ENCODE results near the gene PCDHGA1.

PCDHGA1 gene

DNA sequence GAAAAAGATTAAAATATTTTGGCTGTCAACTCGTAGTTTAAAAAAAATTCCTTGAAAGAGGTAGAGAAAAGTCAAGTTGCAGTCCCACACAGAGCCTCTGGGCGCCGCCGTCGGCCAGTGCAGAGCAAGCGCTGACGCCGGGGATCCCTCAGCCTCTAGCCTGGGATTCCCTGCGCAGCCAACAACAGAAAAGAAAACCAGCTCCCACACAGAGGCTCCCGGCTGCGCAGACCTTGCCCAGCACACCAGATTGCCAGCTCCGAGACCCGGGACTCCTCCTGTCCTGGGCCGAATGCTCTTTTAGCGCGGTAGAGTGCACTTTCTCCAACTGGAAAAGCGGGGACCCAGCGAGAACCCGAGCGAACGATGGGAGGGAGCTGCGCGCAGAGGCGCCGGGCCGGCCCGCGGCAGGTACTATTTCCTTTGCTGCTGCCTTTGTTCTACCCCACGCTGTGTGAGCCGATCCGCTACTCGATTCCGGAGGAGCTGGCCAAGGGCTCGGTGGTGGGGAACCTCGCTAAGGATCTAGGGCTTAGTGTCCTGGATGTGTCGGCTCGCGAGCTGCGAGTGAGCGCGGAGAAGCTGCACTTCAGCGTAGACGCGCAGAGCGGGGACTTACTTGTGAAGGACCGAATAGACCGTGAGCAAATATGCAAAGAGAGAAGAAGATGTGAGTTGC lies 87.3 kb downstream of the PCDHGA1 start, which contains the start of gene PCDHGB7:
Gene PCDHGB7 (plus strand): TSS at position 184 of the 679 bp plus-strand sequence. CDS start 183 bp downstream, at position 367.
- peak; percentile 82 for DNase-seq (ENCODE audit: low read depth)
- H3K4me3 ChIP-seq (ENCODE audit: low read depth, low read length): peak within 1 kb of the TSS; percentile 54

DNA sequence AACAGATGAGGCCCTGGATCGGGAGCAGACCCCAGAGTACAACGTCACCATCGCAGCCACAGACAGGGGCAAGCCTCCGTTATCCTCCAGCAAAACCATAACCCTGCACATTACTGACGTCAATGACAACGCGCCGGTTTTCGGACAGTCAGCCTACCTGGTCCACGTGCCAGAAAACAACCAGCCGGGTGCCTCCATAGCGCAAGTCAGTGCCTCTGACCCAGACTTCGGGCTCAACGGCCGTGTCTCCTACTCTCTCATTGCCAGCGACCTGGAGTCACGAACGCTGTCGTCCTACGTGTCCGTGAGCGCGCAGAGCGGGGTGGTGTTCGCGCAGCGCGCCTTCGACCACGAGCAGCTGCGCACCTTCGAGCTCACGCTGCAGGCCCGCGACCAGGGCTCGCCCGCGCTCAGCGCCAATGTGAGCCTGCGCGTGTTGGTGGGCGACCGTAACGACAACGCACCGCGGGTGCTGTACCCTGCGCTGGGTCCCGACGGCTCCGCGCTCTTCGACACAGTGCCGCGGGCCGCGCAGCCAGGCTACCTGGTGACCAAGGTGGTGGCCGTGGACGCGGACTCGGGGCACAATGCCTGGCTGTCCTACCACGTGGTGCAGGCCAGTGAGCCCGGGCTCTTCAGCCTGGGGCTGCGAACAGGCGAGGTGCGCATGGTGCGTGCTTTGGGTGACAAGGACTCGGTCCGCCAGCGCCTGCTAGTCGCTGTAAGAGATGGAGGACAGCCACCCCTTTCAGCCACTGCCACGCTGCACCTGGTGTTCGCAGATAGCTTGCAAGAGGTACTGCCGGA lies 89.0 kb downstream of the PCDHGA1 start:
- DNase-seq (ENCODE audit: low read depth): no peak
- no peak overlapping the region for H3K4me3 ChIP-seq (ENCODE audit: low read depth, low read length)
- TF ChIP-seq, protein P1, sequence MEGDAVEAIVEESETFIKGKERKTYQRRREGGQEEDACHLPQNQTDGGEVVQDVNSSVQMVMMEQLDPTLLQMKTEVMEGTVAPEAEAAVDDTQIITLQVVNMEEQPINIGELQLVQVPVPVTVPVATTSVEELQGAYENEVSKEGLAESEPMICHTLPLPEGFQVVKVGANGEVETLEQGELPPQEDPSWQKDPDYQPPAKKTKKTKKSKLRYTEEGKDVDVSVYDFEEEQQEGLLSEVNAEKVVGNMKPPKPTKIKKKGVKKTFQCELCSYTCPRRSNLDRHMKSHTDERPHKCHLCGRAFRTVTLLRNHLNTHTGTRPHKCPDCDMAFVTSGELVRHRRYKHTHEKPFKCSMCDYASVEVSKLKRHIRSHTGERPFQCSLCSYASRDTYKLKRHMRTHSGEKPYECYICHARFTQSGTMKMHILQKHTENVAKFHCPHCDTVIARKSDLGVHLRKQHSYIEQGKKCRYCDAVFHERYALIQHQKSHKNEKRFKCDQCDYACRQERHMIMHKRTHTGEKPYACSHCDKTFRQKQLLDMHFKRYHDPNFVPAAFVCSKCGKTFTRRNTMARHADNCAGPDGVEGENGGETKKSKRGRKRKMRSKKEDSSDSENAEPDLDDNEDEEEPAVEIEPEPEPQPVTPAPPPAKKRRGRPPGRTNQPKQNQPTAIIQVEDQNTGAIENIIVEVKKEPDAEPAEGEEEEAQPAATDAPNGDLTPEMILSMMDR (IDR thresholded peaks at IDR 0.05; ENCODE audit: insufficient read depth, low read depth, low read length, missing control alignments): no peak

More for the DNA sequence above, 87.3 kb downstream of the PCDHGA1 start, which contains the start of gene PCDHGB7:
- TF ChIP-seq, protein P1 (IDR thresholded peaks at IDR 0.05; ENCODE audit: insufficient read depth, low read depth, low read length, missing control alignments): peak; percentile 72

DNA sequence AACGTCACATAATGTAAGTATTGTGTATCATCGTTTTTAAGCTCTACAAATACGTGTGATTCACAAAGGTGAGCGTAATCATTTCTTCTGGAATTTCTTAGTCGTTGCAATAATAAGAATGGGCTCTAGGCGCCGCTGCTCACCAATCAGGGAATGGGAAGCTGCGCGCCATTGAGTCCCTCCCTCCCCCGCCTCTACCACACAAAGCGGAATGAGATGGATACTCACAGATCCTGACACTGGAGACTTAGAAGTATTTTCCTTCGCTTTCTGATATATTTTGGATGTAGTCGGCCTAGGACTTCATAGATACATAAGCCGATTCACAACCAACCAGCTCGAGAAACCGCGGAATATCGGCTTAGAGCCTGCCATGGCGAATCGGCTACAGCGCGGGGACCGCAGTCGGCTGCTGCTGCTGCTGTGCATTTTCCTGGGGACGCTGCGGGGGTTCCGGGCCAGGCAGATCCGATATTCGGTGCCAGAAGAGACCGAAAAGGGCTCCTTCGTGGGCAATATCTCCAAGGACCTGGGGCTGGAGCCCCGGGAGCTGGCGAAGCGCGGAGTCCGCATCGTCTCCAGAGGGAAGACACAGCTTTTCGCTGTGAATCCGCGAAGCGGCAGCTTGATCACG lies 90.7 kb downstream of the PCDHGA1 start, which contains the start of gene PCDHGA11:
Gene PCDHGA11 (plus strand): TSS at position 197 of the 634 bp plus-strand sequence. CDS start 177 bp downstream, at position 374.
- DNase-seq (ENCODE audit: low read depth): peak; percentile 77
- peak within 1 kb of the TSS; percentile 65 for H3K4me3 ChIP-seq (ENCODE audit: low read depth, low read length)
- TF ChIP-seq, protein P1 (IDR thresholded peaks at IDR 0.05; ENCODE audit: insufficient read depth, low read depth, low read length, missing control alignments): peak; percentile 51

DNA sequence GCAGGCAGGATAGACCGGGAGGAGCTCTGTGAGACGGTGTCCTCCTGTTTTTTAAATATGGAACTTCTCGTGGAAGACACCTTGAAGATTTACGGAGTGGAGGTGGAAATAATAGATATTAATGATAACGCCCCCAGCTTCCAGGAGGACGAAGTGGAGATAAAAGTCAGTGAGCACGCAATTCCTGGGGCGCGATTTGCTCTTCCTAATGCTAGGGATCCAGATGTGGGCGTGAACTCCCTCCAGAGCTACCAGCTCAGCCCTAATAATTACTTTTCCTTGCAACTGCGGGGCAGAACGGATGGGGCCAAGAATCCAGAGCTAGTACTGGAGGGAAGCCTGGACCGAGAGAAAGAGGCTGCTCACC lies 91.2 kb downstream of the PCDHGA1 start:
- no peak for DNase-seq (ENCODE audit: low read depth)
- TF ChIP-seq, protein P1 (IDR thresholded peaks at IDR 0.05; ENCODE audit: insufficient read depth, low read depth, low read length, missing control alignments): no peak
- H3K4me3 ChIP-seq (ENCODE audit: low read depth, low read length): peak overlapping the region; percentile 65

DNA sequence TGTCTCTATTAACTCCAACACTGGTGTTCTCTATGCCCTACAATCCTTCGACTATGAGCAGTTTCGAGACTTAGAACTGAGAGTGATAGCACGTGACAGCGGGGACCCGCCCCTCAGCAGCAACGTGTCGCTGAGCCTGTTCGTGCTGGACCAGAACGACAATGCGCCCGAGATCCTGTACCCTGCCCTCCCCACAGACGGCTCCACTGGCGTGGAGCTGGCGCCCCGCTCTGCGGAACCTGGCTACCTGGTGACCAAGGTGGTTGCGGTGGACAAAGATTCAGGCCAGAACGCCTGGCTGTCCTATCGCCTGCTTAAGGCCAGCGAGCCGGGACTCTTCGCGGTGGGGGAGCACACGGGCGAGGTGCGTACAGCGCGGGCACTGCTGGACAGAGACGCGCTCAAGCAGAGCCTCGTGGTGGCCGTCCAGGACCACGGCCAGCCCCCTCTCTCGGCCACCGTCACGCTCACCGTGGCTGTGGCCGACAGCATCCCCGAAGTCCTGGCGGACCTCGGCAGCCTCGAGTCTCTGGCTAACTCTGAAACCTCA lies 92.5 kb downstream of the PCDHGA1 start:
- TF ChIP-seq, protein P1 (IDR thresholded peaks at IDR 0.05; ENCODE audit: insufficient read depth, low read depth, low read length, missing control alignments): no peak
- no peak overlapping the region for H3K4me3 ChIP-seq (ENCODE audit: low read depth, low read length)
- no peak for DNase-seq (ENCODE audit: low read depth)

DNA sequence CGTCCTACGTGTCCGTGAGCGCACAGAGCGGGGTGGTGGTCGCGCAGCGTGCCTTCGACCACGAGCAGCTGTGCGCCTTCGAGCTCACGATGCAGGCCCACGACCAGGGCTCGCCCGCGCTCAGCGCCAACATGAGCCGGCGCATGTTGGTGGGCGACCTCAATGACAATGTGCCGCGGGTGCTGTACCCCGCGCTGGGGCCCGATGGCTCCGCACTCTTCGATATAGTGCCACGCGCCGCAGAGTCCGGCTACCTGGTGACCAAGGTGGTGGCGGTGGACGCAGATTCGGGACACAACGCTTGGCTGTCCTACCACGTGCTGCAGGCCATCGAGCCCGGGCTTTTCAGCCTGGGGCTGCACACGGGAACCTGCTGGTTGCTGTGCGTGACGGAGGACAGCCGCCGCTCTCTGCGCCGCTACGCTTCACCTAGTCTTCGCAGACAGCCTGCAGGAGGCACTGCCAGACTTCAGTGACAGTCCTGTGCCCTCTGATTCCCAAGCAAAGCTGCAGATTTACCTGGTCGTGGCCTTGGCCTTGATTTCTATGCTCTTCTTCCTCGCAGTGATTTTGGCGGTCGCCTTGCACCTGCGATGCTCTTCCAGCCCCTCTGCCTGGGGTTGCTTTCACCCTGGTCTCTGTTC lies 97.6 kb downstream of the PCDHGA1 start:
- TF ChIP-seq, protein P1 (IDR thresholded peaks at IDR 0.05; ENCODE audit: insufficient read depth, low read depth, low read length, missing control alignments): no peak
- DNase-seq (ENCODE audit: low read depth): no peak
- H3K4me3 ChIP-seq (ENCODE audit: low read depth, low read length): no peak overlapping the region
